ENCODE measurements around the gene PIGT. TPM values are rescaled to one million over a fixed set of nuclear protein-coding genes. Genes with fewer than 3 reads are reported as not detected.

Gene PIGT
- total and polyA plus RNA-seq, 2 of the 13 experiments (the other 11 are each of a cell fraction or from before 2014, with no cell fraction given), result 65.9 to 74.1 TPM

- TF ChIP-seq NFAT5 (CRISPR knock-in tag; IDR thresholded peaks at IDR 0.05) (no peak), ISX (CRISPR knock-in tag; conservative IDR thresholded peaks at IDR 0.05) (no peak), TAF15 (IDR thresholded peaks at IDR 0.05; ENCODE audit: low read depth, low read length, poor library complexity, severe bottlenecking) (no peak), SALL2 (CRISPR knock-in tag; IDR thresholded peaks at IDR 0.05) (0 out of 2 replicates have a peak, but pooled peaks have one; percentile 42), ZNF235 (CRISPR knock-in tag; IDR thresholded peaks at IDR 0.05; ENCODE audit: borderline replicate concordance) (no peak; the same call in 1 of the 2 replicates), ZNF749 (CRISPR knock-in tag; IDR thresholded peaks at IDR 0.05; ENCODE audit: borderline replicate concordance) (no peak), PLSCR1 (CRISPR knock-in tag; IDR thresholded peaks at IDR 0.05; ENCODE audit: borderline replicate concordance) (no peak), TMF1 (CRISPR knock-in tag; IDR thresholded peaks at IDR 0.05; ENCODE audit: low read depth) (peak; percentile 70; the same call in 1 of the 2 replicates), MAFF (IDR thresholded peaks at IDR 0.05; ENCODE audit: low read depth, low read length) (no peak), SOX13 (IDR thresholded peaks at IDR 0.05) (no peak), SOX13 (CRISPR knock-in tag; conservative IDR thresholded peaks at IDR 0.05 in 1 of 2, IDR thresholded peaks at IDR 0.05 in 1 of 2) (peak in 1 of 2 experiments; percentile 53; a peak in 2 of 4 replicates), ZFYVE20 (CRISPR knock-in tag; IDR thresholded peaks at IDR 0.05; ENCODE audit: borderline replicate concordance, low read depth) (no peak), RFXAP (CRISPR knock-in tag; IDR thresholded peaks at IDR 0.05; ENCODE audit: borderline replicate concordance) (peak; percentile 72; the same call in 1 of the 2 replicates), ZNF496 (CRISPR knock-in tag; IDR thresholded peaks at IDR 0.05; ENCODE audit: insufficient replicate concordance) (no peak)
- TF ChIP-seq, protein P1, sequence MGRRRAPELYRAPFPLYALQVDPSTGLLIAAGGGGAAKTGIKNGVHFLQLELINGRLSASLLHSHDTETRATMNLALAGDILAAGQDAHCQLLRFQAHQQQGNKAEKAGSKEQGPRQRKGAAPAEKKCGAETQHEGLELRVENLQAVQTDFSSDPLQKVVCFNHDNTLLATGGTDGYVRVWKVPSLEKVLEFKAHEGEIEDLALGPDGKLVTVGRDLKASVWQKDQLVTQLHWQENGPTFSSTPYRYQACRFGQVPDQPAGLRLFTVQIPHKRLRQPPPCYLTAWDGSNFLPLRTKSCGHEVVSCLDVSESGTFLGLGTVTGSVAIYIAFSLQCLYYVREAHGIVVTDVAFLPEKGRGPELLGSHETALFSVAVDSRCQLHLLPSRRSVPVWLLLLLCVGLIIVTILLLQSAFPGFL (CRISPR knock-in tag; IDR thresholded peaks at IDR 0.05), result no peak
- TF ChIP-seq, protein P2, sequence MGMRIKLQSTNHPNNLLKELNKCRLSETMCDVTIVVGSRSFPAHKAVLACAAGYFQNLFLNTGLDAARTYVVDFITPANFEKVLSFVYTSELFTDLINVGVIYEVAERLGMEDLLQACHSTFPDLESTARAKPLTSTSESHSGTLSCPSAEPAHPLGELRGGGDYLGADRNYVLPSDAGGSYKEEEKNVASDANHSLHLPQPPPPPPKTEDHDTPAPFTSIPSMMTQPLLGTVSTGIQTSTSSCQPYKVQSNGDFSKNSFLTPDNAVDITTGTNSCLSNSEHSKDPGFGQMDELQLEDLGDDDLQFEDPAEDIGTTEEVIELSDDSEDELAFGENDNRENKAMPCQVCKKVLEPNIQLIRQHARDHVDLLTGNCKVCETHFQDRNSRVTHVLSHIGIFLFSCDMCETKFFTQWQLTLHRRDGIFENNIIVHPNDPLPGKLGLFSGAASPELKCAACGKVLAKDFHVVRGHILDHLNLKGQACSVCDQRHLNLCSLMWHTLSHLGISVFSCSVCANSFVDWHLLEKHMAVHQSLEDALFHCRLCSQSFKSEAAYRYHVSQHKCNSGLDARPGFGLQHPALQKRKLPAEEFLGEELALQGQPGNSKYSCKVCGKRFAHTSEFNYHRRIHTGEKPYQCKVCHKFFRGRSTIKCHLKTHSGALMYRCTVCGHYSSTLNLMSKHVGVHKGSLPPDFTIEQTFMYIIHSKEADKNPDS (CRISPR knock-in tag; IDR thresholded peaks at IDR 0.05), result peak; percentile 36; the same call in 1 of the 2 replicates
- TF ChIP-seq, protein P3, sequence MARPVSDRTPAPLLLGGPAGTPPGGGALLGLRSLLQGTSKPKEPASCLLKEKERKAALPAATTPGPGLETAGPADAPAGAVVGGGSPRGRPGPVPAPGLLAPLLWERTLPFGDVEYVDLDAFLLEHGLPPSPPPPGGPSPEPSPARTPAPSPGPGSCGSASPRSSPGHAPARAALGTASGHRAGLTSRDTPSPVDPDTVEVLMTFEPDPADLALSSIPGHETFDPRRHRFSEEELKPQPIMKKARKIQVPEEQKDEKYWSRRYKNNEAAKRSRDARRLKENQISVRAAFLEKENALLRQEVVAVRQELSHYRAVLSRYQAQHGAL (CRISPR knock-in tag; IDR thresholded peaks at IDR 0.05; ENCODE audit: not compliant biosample characterization), result no peak
These were observed 21.0 kb downstream of the PIGT start (continued) for GRCh38 chr20:45436732-45437485.

Data from HepG2 (cell line).